HepG2 (cell line): Measurements from ENCODE around the gene BHLHE23. TPM values are rescaled to one million over a fixed set of nuclear protein-coding genes. Genes with fewer than 3 reads are reported as not detected.
A peak's percentile ranks its signal among the peaks of the same experiment; 100 is the strongest.

ENCODE experiments used
- ATAC-seq: fragments of 200-7000 bp; cut with Tn5 transposase; 3 replicates; pipeline ENCODE4 v1.9.1; 2020; ENCODE audit warnings: mild to moderate bottlenecking, moderate library complexity
- BruUV-seq: library from RNA; stranded (reverse); fragments of 400-500 nt; replicated peaks from 2 replicates; lab custom pipeline; 2021; lab: Mats Ljungman, UMichigan
- CTCF ChIA-PET: fragments of 300-600 bp; formaldehyde crosslinking; extraction: SDS; loops from one replicate; lab custom pipeline; 2021; ENCODE audit warnings: low total read pairs, inconsistent platforms, low intra/inter-chr PET ratio; lab: Yijun Ruan, JAX
- POLR2A ChIA-PET: fragments of 350-600 bp; sonication (Branson Sonifier 250); formaldehyde crosslinking; loops from one replicate; lab custom pipeline; 2020; ENCODE audit warnings: antibody characterized with exemption, inconsistent platforms; lab: Yijun Ruan, JAX
- DNase-seq: peaks from one replicate; pipeline ENCODE4 v3.0.0-alpha.2; 2015; ENCODE audit warnings: low spot score
- FAIRE-seq: peaks from 3 replicates; lab custom pipeline; 2011; peaks lifted over from hg19 to GRCh38; lab: Jason Lieb, UNC
- H2AFZ ChIP-seq: one replicate; pipeline ENCODE4 v1.6.1; 2011; ENCODE audit warnings: low read length, inconsistent platforms
- H3K27ac ChIP-seq: fragments of 300-600 bp; 3 replicates; pipeline ENCODE4 v1.8.0; 2011; ENCODE audit warnings: mixed run types, mild to moderate bottlenecking, mixed read lengths, low read length, inconsistent platforms; ENCODE audit not compliant: insufficient read depth; ENCODE audit errors: extremely low read length
- H3K27me3 ChIP-seq, 2 experiments: fragments of 200-600 bp in 1 of 2; 2 replicates in 1 of 2; 3 replicates in 1 of 2; pipeline versions ENCODE4 v1.6.0 to v1.8.0; 2011; ENCODE audit warnings: low read length in 2 of 2, mild to moderate bottlenecking in 2 of 2, moderate library complexity in 2 of 2, inconsistent platforms in 1 of 2; ENCODE audit not compliant: insufficient read depth in 2 of 2, control insufficient read depth in 1 of 2
- H3K36me3 ChIP-seq, 2 experiments: fragments of 200-600 bp in 1 of 2; replicated peaks in 1 of 2; 2 replicates in 1 of 2; 3 replicates in 1 of 2; pipeline versions ENCODE4 v1.5.1 to v1.8.0; 2011; ENCODE audit warnings: low read length in 2 of 2, inconsistent platforms in 1 of 2; ENCODE audit not compliant: insufficient read depth in 2 of 2, control insufficient read depth in 1 of 2
- H3K4me1 ChIP-seq: 2 replicates; pipeline ENCODE4 v1.5.1; 2012; ENCODE audit warnings: low read length, inconsistent platforms; ENCODE audit not compliant: insufficient read depth
- H3K4me2 ChIP-seq: 2 replicates; pipeline ENCODE4 v1.6.0; 2011; ENCODE audit warnings: low read depth, low read length, inconsistent platforms
- H3K4me3 ChIP-seq, 3 experiments: fragments of 200-600 bp in 1 of 3; sonication (generic), shearing (Covaris generic) in 1 of 3; replicated peaks in 1 of 3; 2 replicates each; pipeline ENCODE4 v1.5.1; 2011 to 2016; ENCODE audit warnings: low read length in 3 of 3, inconsistent platforms in 2 of 3, low read depth in 2 of 3, mild to moderate bottlenecking in 2 of 3, control low read depth in 1 of 3, mixed read lengths in 1 of 3; ENCODE audit not compliant: insufficient read depth in 1 of 3
- H3K79me2 ChIP-seq: one replicate; pipeline ENCODE4 v1.6.1; 2011; ENCODE audit warnings: low read length, inconsistent platforms; ENCODE audit not compliant: insufficient read depth
- H3K9ac ChIP-seq: 2 replicates; pipeline ENCODE4 v1.6.0; 2011; ENCODE audit warnings: mild to moderate bottlenecking, low read depth, low read length, inconsistent platforms; ENCODE audit not compliant: insufficient read depth
- H3K9me3 ChIP-seq: 2 replicates; pipeline ENCODE4 v1.5.1; 2012; ENCODE audit warnings: mild to moderate bottlenecking, low read length
- H4K20me1 ChIP-seq: 2 replicates; pipeline ENCODE4 v1.6.0; 2011; ENCODE audit warnings: inconsistent platforms, mild to moderate bottlenecking, low read length, moderate library complexity; ENCODE audit not compliant: insufficient read depth
- EZH2 ChIP-seq: conservative IDR thresholded peaks from 2 replicates; pipeline ENCODE4 v1.6.1; 2012; ENCODE audit warnings: mild to moderate bottlenecking, low read depth, low read length, moderate library complexity
- NR2F1 ChIP-seq, 2 experiments: fragments of 450-650 bp in 1 of 2; formaldehyde crosslinking in 1 of 2; IDR thresholded peaks; 2 replicates each; pipeline versions ENCODE4 v1.5.0 to v1.6.1; 2016 to 2020; ENCODE audit warnings: mild to moderate bottlenecking in 1 of 2, missing compliant biosample characterization in 1 of 2, missing genetic modification reagents in 1 of 2, moderate library complexity in 1 of 2
- ZNF546 ChIP-seq: sonication (generic); formaldehyde crosslinking; conservative IDR thresholded peaks from 2 replicates; pipeline ENCODE4 v1.8.1; 2023; ENCODE audit warnings: mild to moderate bottlenecking, missing genetic modification reagents
- WGBS: methylation state at CpG from one replicate; pipeline ENCODE4 v1.1.6; 2017; ENCODE audit warnings: low lambda C conversion rate; 5-methylcytosine and 5-hydroxymethylcytosine counted together
- in situ Hi-C: cut with HindIII; loops from 2 replicates; pipeline ENCODE4 v1.10.0; 2017; ENCODE audit warnings: low pct_unique_long_range_greater_than_20kb; ENCODE audit not compliant: extremely low pct_ligation_motif_present
- intact Hi-C: fragments of 100-400 bp; cut with micrococcal nuclease; formaldehyde crosslinking; loops from one replicate; pipeline ENCODE4 v1.10.0; 2022; ENCODE audit not compliant: unreplicated experiment
- polyA plus RNA-seq, 8 experiments: library from polyadenylated mRNA; depleted of rRNA in 3 of 8; stranded (reverse) in 7 of 8; unstranded in 1 of 8; fragments of >200 nt; fragmentation: Illumina TruSeq in 4 of 8; extraction: Trizol in 4 of 8; gene quantifications; 2 replicates each; pipeline versions ENCODE4 v1.2.1 to v1.2.3, GENCODE V29; 2011 to 2016; ENCODE audit warnings: low read depth in 4 of 8, missing spikeins in 1 of 8, mixed read lengths in 1 of 8; ENCODE audit not compliant: insufficient read depth in 1 of 8
- total RNA-seq, 5 experiments: library from RNA; depleted of rRNA; stranded (reverse); fragments of >200 nt; fragmentation: Illumina TruSeq; extraction: Trizol; gene quantifications; 2 replicates each; pipeline ENCODE4 v1.2.3, GENCODE V29; 2016; ENCODE audit warnings: low read depth in 1 of 5

Gene BHLHE23
- total and polyA plus RNA-seq, 2 of the 13 experiments (the other 11 are each of a cell fraction or from before 2014, with no cell fraction given), result not detected

GRCh38 chr20:63014287-63014686 lies 7.5 kb upstream of the BHLHE23 start:
- TF ChIP-seq EZH2, result peak; percentile 91; the same call in 1 of the 2 replicates
- TF ChIP-seq NR2F1 (CRISPR knock-in tag; IDR thresholded peaks at IDR 0.05), result no peak
- in situ Hi-C loops, result loop anchor here (5.0 kb wide), 1 partner anchor 142 kb away; no protein-coding TSS in a partner anchor
- 36% methylated on average over 12 of the region's 12 CpGs for WGBS
- no peaks in the 10 kb centered on the region for H3K36me3 ChIP-seq
- no peak for DNase-seq
- no peak overlapping the region for H2AFZ ChIP-seq
- no peak for FAIRE-seq
- ChIA-PET POLR2A (no interaction called here), CTCF (no interaction called here)
- H3K79me2 ChIP-seq, result no peaks in the 10 kb centered on the region
- no TSS peak for BruUV-seq
- peaks cover 13% of the 10 kb centered on the region for H3K4me1 ChIP-seq
- H3K4me2 ChIP-seq, result no peak overlapping the region
- no peak overlapping the region for H3K27ac ChIP-seq
- peaks cover 8% of the 10 kb centered on the region; the same call in 1 of the 2 replicates for H3K9me3 ChIP-seq
- intact Hi-C loops, result no loop called here
- no peak for ATAC-seq
- H4K20me1 ChIP-seq, result peaks cover 6% of the 10 kb centered on the region; the same call in 1 of the 2 replicates
- no peak overlapping the region for H3K4me3 ChIP-seq
- H3K27me3 ChIP-seq, result peaks cover 40 to 93% of the 10 kb centered on the region in 2 experiments
- H3K9ac ChIP-seq, result no peak overlapping the region

DNA sequence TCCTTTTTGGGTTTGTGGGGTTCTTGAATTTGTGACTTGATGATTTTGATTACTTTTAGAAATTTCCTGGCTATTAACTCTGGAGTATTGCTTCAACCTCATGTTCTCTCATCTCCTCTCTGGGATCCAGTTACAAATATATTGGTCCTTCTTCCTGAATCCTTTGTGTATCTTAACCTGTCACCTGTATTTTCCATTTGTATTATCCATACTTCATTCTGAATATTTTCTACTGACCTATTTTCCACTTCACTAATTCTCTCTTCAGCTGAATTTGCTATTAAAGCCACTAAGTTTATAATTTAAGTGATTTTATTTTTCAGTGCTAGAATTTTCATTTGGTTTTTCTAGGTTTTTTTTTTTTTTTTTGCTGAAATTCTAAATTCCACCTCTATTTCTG lies 6.4 kb upstream of the BHLHE23 start:
- peaks cover 7% of the 10 kb centered on the region; the same call in 1 of the 2 replicates for H4K20me1 ChIP-seq
- BruUV-seq, result no TSS peak
- ATAC-seq (no peak), DNase-seq (no peak), FAIRE-seq (no peak)
- H3K9ac ChIP-seq, result no peak overlapping the region
- H3K79me2 ChIP-seq, result no peaks in the 10 kb centered on the region
- H3K4me3 ChIP-seq, result no peak overlapping the region
- no peak overlapping the region for H2AFZ ChIP-seq
- peaks cover 45 to 96% of the 10 kb centered on the region in 2 experiments for H3K27me3 ChIP-seq
- no peaks in the 10 kb centered on the region for H3K36me3 ChIP-seq
- H3K4me2 ChIP-seq, result no peak overlapping the region
- ChIA-PET POLR2A (interaction anchor here (1.7 kb wide), 1 partner anchor 43 kb away, joined by 4 read pairs; no protein-coding TSS in a partner anchor), CTCF (no interaction called here)
- H3K9me3 ChIP-seq, result peaks cover 8% of the 10 kb centered on the region; the same call in 1 of the 2 replicates
- intact Hi-C loops, result no loop called here
- no peak overlapping the region for H3K27ac ChIP-seq
- TF ChIP-seq ZNF546 (CRISPR knock-in tag), result no peak
- peaks cover 20% of the 10 kb centered on the region for H3K4me1 ChIP-seq
- in situ Hi-C loops, result loop anchor here (5.0 kb wide), 1 partner anchor 141 kb away; no protein-coding TSS in a partner anchor
